Ishikawa (cell line): Measurements from ENCODE around the gene PTPRM.

Experiments
- CREB1 ChIP-seq: IDR thresholded peaks from 2 replicates; pipeline ENCODE4 v1.6.1; 2012; ENCODE audit warnings: low read depth
- EGR1 ChIP-seq: IDR thresholded peaks from 2 replicates; pipeline ENCODE4 v1.6.1; 2012
- EP300 ChIP-seq: IDR thresholded peaks from 2 replicates; pipeline ENCODE4 v1.6.1; 2012; ENCODE audit warnings: borderline replicate concordance
- NFIC ChIP-seq: IDR thresholded peaks from 2 replicates; pipeline ENCODE4 v1.6.1; 2012
- REST ChIP-seq: IDR thresholded peaks from 2 replicates; pipeline ENCODE4 v1.6.1; 2012; ENCODE audit warnings: low read depth, mild to moderate bottlenecking
- TCF12 ChIP-seq: IDR thresholded peaks from 2 replicates; pipeline ENCODE4 v1.6.1; 2012; ENCODE audit warnings: low read depth
- USF1 ChIP-seq: IDR thresholded peaks from 2 replicates; pipeline ENCODE4 v1.6.1; 2012
- YY1 ChIP-seq: IDR thresholded peaks from 2 replicates; pipeline ENCODE4 v1.6.1; 2012; ENCODE audit warnings: low read depth
- ZBTB7A ChIP-seq: IDR thresholded peaks from 2 replicates; pipeline ENCODE4 v1.6.1; 2012; ENCODE audit warnings: low read depth

- TF ChIP-seq NFIC, result no peak
- TF ChIP-seq EP300, result no peak
- TF ChIP-seq CREB1, result no peak
- no peak for TF ChIP-seq REST
- TF ChIP-seq YY1, result no peak
- no peak for TF ChIP-seq TCF12
- no peak for TF ChIP-seq ZBTB7A
- TF ChIP-seq USF1, result no peak
- no peak for TF ChIP-seq EGR1
These were observed 648.6 kb downstream of the PTPRM start for GRCh38 chr18:8215741-8216140.
